GM23338 (cell line): ENCODE data around the gene HS6ST1.

Experiments used
- POLR2AphosphoS5 ChIP-seq: IDR thresholded peaks from 2 replicates; pipeline ENCODE4 v1.6.1; 2016; ENCODE audit warnings: antibody characterized with exemption, low read depth
- ZNF114 ChIP-seq: fragments of 250-450 bp; sonication (Bioruptor Pico); IDR thresholded peaks from 2 replicates; pipeline ENCODE4 v1.5.0; 2020; ENCODE audit warnings: mild to moderate bottlenecking, moderate library complexity
- TF ChIP-seq, protein P1 (sequence below), 2 experiments: fragments of 200-600 bp in 1 of 2; sonication (generic) in 1 of 2; conservative IDR thresholded peaks; 2 replicates each; pipeline versions ENCODE4 v1.5.1 to v1.6.1; 2016 to 2017; ENCODE audit warnings: antibody characterized with exemption in 2 of 2, low read depth in 2 of 2, mild to moderate bottlenecking in 2 of 2, moderate library complexity in 1 of 2

DNA sequence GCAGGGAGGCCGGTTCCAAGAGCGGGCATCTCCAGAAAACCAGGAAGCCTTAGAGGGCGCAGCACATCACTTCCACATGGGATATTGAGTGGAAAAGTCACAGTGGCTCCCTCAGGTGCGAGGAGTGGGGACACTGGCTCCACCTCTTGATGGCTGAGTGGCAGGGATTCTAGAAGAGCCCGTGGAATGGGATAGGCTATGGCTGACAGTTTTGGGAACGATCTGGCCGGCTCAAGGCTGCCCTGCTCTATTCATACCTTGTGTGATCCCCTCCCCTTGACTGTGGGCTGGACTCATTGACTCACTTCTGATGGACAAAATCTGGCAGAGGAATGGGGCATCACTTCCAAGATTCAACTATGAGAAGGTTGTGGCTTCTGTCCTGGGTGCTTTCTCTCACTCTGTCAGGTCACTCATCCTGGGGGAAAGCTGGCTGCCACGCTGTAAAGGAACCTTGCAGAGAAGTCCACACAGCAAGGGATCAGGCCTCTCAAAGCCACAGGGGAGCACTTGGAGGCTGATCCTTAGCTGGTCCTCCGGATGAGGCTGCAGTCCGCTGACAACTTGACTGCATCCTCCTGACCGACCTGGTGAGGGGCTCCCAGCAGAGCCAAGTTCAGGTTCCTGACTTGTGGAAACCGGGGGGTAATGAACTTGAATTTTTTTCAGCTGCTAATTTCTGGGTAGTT lies 46.7 kb upstream of the HS6ST1 start:
- TF ChIP-seq, protein P1, sequence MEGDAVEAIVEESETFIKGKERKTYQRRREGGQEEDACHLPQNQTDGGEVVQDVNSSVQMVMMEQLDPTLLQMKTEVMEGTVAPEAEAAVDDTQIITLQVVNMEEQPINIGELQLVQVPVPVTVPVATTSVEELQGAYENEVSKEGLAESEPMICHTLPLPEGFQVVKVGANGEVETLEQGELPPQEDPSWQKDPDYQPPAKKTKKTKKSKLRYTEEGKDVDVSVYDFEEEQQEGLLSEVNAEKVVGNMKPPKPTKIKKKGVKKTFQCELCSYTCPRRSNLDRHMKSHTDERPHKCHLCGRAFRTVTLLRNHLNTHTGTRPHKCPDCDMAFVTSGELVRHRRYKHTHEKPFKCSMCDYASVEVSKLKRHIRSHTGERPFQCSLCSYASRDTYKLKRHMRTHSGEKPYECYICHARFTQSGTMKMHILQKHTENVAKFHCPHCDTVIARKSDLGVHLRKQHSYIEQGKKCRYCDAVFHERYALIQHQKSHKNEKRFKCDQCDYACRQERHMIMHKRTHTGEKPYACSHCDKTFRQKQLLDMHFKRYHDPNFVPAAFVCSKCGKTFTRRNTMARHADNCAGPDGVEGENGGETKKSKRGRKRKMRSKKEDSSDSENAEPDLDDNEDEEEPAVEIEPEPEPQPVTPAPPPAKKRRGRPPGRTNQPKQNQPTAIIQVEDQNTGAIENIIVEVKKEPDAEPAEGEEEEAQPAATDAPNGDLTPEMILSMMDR (conservative IDR thresholded peaks at IDR 0.05; ENCODE audit: low read depth in 2 of 2): no peak
- no peak for TF ChIP-seq POLR2AphosphoS5
- no peak for TF ChIP-seq ZNF114 (CRISPR knock-in tag)
